ENCODE data around the gene PHF10.

The PHF10 gene

DNA sequence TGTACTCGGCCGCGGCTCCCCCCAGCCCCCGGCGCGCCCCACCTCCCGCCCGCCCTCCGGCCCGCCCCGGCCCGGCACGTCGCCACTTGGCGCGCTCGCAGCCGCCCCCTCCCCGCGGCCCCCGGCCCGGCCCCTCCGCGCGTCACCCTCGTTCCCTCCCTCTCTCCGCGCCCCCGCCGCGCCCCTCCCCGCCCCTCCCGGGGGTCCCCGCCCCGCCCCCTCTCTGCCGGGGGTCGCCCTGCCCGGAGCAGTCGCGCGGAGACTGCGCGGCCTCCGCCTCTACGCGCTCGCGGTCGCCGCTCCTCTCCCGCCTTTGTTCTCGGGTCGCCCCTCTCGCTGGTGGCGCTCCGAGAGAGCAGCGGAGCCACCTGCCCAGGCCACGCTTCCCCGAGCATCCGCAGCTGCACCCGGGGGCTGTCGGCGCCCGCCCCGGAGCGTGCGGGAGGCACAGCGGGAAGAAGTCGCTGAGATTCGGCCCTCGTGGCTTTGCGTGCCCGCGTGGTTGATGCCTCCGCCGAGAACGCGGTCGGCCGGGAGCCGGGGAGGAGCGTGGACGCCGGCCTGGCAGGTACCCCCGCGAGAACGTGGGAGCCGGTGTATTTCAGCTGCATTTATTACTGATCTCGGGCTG lies at the start of gene PHF10:
TSS of gene PHF10 (minus strand) at position 7 of the 631 bp plus-strand sequence. CDS start 569 bp downstream, outside the sequence.
- peak; percentile 56 for DNase-seq

DNA sequence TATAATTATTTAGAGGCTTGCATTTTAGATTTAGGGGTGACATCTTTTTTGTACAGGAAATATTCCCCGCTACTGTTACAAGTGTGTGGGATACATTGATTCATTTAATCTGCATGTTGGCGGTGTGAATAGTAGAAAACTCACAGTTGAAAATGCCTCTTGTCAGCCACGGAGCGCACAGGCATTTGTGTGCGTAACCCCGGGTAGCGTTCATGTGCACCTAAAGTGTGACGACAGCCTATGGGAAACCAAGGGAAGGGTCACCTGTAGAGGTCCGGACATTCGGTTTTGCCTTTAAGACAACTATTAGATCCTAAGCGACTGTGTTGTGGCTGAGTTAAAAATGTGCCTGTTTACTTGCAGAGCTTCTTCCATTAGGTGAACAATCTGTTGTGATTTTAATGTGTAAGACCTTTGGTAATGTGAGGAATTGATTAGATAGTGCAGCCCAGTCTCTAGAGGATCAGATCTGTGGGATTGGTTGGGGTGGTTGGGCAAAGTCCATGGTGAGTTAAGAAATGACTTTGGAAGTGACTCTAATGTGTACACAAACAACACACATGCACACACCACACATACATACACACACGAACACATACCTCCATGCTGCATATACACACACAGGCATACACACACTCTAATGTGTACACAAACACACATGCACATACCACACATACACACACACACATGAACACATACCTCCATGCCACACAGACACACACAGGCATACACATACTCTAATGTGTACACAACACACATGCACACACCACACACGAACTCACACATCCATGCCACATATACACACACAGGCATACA lies 42.8 kb upstream of the PHF10 start:
- no peak for DNase-seq

DNA sequence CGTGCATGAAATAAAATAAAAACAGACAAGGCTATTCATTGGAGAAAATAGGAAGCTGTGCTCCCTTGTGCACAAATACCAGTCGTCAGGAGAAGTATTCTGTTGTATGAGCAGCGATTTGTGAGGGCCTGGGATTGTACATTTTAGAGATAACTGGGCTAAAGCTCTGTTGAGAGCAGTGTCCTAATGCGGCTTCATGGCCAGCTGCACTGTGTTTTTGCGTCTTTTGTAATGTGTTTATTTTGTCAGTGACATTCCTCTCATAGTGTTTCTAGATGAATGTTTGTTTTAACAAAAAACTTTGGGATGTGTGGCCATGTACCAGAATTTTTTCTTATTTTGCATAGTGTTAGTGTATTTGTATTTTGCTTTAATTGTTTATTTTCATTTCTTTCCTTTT lies 41.9 kb upstream of the PHF10 start:
- DNase-seq = no peak

DNA sequence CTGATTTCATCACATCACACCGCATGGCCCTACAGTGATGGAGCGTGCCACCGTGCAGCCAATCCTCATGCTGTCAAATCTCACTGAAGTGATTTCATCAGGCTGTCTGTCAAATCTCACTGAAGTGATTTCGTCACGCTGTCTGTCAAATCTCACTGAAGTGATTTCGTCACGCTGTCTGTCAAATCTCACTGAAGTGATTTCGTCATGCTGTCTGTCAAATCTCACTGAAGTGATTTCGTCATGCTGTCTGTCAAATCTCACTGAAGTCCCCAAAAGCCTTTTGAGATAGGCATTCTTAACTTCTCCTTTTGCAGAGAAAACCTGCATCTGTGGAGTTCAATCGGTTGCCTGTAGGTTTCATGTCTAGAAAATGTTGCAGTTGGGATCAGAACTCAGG lies 41.5 kb upstream of the PHF10 start:
- peak; percentile 26 for DNase-seq

DNA sequence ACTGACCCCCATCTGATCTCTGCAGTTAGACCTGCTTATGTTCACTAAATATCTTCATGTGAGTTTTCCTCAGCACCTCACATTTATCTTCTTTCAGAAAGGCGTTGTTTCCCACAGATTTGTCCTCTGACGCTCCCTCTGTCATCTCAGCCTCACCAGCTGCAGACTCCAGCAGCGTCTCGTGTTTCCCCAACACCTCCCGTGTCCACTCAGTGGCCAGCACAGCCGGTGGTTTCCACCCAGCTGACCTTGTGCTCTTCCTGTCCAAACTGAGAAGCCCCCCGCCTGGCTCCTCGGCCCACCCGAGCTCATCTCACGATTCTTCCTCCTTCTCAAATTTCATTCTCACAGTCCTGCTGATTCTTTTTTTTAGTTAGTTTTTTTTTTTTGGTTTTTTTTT lies 39.6 kb upstream of the PHF10 start:
- no peak for DNase-seq

DNA sequence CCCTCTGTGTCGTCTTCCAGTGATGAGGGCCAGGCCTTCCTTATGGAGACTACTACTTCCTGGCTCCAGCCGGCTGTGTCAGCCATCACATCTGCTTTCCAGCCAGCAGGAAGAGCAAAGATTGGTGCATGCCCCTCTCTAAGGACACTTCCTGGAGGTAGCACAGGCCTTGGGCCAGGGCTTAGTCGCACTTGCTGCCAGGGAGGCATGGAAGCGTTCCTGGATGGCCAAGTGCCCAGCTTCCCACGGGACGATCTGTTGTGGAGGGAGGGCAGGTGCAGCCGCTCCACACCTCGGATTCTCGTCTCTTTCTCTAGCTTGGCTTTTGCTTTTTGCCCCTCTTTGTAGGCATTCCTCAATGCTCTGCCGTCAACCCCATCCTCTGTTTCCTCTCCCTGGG lies 39.0 kb upstream of the PHF10 start:
- DNase-seq = no peak

DNA sequence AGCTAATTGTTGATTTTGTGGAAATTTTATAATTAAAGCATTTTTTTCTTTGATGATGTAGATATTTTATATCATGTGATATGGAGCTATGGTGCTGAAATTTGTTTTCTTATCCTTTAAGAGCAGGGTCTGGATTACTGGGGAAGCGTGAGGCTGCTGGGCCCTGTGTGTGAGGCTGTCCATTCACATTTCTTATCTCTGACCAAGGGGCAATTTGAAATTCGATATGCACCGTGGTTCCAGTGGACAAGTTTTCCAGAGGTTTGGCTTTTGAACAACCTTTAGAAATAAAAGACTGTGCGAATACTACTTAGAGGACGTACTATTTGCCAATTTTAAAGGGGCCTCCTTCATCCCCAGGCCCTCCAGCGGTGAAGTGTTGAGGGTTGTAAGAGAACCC lies 30.9 kb upstream of the PHF10 start:
- DNase-seq = no peak

DNA sequence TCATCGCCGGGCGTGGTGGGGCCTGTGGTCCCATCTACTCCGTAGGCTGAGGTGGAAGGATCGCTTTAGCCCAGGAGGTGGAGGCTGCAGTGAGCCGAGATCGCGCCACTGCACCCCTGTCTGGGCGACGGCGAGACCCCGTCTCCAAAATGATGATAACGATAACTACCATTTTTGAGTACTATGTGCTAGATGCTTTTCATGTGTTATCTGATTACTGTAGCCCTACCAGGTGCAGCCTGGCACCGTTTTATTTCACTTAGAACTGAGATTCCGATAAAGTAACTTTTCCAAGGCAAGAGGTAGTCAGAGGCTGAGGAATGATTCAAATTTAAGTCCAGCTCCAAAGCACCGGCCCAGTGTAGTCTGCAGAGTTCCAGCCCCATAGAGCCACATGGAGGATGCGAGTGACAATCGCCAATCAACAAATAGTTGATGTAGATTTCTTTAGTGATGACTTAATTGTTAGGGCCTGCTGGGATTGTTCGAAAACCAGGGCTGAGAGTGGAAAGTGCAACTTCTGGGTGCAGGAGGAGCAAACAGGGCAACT lies 27.8 kb upstream of the PHF10 start:
- DNase-seq = no peak

DNA sequence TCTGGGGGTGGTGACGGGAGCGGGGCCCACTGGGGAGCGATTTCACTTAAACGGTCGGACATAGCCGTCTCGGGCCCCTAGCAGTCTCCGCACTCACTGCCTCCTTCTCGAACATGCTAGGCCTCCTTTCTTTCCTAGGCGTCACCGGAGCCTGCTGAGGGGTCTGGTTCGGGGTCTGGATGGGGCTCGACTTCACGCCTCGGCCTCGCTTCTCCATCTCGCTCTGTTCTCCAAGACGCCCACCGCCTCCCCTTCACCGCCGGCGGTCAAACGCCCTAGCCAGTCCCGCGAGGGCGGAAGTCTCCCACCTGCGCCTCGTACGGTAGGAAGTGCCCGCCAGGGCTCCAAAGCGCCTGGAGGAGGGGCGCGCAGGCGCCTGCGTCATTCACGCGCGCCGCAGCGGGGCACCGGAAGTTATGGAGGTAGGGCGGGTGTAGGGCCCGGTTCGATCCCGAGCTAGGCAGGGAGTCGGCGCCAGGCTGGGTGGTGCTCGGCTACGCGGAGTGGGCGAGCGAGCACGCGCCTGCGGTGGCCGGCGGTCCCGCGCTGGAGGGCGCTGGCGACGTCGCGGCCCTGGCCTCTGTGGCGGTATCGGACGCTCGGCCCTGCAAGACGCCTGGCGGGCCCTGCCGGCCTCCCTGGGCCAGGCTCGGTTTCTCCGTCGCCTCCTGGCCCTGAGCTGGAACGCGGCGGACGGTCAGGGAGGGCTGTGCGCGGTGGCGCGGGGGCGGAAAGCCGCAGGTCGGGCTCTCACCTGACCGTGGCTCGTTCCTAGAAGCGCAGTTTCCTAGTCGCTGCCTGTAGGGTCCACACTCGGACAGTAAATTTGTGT lies 27.2 kb upstream of the PHF10 start, which contains the start of the genes DYNLT2 and ERMARD:
TSS of gene DYNLT2 (minus strand) at position 331 of the 832 bp plus-strand sequence. CDS start at position 217, 114 bp downstream.
TSS of gene ERMARD (plus strand) at position 381 of the 832 bp plus-strand sequence. CDS start at position 417, 36 bp downstream.
- DNase-seq = peak; percentile 87

DNA sequence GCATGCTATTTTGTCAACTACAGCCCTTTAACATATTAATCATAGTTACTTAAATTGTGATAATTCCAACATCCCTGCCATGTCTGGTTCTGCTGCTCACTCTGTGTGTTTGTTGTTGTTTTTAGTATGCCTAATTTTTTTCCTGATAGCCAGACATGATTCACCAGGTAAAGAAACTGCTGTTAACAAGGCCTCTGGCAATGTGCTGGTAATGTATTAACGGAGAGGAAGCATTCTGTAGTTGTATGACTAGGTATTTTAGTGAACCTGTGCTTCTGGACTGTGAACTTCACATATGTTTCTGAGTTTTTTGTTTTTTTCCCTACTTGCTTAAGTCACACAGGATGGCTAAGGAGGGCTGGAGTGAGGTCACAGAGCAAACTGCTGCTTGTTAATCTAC lies 22.3 kb upstream of the PHF10 start:
- no peak for DNase-seq

DNA sequence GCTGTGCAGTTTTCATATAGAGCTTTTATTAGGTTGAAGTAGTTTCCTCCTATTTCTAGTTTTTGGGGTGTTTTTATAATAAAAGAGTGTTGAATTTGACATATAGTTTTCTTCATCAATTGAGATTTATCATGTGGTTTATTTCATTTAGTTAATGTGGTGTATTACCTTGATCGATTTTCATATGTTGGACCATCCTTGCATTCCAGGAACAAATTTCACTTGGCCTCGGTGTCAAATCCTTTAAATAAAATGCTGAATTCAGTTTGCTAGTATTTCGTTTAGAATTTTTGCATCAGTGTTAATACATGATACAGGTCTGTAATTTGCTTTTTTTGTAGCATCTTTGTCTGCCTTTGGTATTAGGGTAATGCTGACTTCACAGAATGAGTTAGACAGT lies 21.1 kb upstream of the PHF10 start:
- DNase-seq = no peak

DNA sequence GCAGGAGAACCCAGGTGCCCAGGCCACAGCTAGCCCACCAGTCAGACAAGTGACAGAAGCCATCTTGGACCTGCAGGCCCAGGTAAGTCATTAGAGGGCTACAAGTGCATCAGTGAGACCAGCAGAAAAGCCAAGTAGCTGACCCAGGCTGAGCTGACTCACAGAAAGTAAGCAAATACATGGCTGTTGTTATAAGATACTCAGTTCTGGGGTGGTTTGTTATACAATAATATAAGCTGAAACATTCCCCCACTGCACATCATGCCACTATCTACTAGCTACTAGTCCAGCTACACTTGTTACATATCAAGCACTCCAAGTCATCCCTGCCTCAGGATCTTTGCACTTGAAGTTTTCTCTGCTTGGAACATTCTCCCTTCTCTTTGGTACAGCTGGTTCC lies 17.0 kb upstream of the PHF10 start:
- no peak for DNase-seq

DNA sequence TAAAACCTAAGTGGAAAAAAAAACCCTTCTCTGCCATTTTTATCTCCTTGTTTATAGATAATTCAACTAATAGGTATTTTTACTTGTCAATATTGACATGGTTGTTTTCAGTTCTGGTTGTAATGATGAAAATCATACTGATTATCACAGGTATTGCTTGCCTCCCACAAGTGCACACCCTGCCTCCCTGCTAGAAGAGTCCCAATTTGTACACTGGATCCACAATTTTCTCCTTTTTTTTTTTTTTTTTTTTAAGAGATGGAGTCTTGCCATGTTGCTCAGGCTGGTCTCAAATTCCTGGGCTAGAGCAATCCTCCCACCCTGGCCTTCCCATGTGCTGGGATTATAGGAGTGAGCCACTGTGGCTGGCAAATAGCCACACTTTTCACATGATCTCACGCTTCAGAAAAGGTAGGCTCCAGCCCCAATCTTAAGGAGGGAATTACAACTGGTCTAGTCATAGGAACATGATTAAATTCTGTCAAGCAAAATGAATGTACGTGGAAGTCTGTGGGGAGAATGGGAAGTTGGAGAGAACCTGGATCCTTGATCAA lies 14.8 kb upstream of the PHF10 start:
- DNase-seq = no peak

DNA sequence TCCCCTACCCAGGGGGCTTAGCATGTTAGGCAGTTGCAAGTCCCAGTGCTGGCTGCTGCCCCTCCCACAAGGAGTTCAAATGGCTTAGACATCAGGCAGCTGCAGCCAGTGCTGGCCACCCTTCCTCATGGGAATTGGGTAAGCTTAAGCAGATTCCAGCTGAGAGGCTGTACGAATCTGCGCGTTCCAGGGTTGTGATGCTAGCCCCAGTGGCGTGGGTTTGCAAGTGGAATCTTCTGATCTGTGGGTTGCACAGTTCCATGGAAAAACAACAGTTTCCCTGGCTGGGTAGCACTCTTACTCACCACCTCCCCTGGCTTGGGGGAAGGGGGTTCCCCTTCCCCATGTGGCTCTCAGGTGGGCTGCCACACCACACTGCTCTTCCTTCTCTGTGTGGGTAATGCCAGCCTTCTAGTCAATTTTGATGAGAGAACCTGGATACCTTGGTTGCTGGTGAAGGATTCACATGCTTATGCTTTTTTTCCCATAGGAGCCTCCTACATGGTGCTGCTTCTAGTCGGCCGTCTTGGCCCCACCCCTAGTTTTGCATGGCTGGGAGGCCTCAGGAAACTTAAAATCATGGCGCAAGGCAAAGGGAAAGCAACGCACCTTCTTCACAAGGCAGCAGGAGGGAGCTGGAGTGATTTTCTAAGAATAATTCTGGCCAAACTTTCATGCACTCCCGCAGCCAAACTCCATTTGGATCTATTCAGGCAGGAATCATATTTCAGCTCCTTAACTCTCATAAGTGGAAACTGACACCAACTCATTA lies 14.1 kb upstream of the PHF10 start:
- DNase-seq = no peak

DNA sequence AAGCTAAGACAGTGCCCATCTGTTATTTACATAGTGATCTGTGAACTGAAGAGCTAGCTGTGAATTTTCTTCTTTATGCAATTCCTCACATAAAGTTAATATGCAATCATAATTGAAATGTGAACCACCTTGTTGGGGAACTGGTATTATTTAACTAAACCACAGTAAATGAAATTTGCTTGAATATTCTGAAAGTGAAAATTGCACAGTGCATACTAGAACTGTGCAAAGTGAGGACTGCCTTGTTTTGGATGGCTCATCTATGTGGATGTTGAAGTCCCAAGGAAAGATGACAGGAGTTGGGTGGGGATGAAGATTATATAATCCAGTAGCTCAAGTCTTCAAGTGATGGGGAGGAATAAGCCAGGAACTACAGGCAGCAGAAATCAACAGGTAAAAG lies 5.7 kb upstream of the PHF10 start:
- DNase-seq = no peak

DNA sequence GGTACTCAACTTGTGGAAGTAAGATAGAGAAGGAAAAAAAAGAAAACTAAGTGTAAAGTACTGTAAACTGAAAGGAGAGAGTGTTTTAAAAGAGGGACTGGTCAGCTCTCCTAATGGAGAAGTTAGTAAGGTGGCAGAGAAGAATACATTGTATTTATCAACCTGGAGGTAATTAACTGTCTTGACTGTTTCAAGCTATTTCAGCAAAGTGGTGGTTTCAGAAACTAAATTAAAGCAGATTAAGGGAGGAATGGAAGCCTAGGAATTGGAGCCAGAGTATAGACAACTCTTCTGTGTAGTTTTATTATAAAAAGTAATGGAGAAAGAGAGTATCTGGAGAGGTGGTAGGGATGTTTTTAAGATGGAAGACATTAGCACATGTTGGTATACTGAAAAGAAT lies 2.7 kb upstream of the PHF10 start:
- DNase-seq = no peak

DNA sequence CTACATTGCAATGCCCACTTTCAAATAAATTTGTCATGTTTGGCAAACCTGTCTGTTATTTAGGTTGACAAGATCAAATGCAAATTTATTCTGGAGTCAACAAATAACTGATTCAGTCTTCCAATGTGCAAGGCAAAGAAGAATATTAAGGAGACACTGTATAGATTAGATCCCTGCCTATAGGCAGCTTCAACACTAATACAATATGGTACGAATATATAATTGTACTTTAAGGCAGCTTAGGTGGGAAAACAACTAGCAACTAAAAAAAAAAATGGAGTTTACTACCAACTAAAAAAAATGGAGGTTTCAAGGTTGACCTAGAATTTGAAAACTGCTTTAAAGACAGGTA lies 1.7 kb upstream of the PHF10 start:
- no peak for DNase-seq

DNA sequence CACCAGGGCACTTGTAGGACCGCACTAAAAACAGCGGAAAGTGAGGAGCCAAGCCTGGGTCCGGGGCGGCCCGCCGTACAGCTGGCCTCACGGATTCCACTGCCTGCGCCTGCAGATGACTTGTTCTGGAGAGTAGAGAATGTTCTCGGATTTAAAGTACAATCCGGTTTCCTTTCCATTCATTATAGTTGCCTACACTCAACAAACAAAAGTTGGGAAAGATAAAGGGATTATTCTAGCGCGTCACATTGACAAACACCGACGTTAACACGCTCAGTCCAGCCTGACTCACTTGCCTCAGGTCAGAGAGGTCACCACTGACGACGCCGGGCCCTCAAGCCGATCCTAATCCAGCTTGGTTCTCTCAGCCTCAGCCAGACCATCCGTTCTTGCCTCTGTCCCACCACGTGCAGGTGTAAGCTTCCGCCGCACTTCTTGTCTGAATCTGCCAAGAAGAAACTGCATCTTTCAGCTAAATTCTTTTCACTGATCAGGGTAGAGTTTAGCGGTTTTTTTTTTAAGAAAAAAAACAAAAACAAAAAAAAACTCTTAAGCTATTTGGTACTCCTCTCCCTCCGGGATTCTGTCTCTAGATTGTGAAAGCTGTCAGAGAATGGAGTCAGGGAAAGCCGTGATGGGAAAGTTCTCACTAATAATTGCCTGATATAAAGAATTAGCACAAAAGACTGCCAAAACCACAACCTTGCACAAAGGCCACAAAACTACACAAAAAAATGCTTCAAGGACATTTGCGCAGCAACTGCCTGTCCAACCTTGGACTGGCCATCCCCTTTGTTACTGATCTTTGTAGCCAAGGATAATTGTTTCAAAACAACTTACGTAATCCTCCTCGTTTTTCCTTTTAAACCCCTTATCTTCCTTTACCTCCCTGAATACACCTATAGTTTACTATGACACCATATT lies 1.1 kb upstream of the PHF10 start:
- DNase-seq = no peak

DNA sequence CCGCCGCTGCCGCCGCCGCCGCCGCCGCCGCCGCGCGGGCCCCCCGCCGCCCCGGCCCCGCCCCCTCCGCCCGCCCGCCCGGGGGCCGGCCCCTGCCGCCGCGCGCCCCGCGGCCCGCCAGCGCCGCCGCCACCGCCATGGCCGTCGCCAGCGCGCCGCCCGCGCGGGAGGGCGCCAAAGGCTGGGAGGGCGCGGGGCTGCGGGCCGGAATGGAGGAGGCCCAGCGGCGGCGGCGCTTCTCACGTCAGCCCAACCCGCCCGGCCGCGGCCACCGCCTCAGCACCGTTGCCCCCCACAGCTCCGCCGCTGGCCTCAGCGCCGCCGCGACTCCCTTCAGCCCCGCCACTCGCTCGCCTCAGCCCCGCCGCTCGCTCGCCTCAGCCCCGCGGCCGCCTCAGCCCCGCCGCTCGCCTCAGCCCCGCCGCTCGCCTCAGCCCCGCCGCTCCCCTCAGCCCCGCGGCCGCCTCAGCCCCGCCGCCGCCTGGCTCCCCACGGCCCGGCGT lies 258 bp downstream of the PHF10 start:
- peak; percentile 55 for DNase-seq

DNA sequence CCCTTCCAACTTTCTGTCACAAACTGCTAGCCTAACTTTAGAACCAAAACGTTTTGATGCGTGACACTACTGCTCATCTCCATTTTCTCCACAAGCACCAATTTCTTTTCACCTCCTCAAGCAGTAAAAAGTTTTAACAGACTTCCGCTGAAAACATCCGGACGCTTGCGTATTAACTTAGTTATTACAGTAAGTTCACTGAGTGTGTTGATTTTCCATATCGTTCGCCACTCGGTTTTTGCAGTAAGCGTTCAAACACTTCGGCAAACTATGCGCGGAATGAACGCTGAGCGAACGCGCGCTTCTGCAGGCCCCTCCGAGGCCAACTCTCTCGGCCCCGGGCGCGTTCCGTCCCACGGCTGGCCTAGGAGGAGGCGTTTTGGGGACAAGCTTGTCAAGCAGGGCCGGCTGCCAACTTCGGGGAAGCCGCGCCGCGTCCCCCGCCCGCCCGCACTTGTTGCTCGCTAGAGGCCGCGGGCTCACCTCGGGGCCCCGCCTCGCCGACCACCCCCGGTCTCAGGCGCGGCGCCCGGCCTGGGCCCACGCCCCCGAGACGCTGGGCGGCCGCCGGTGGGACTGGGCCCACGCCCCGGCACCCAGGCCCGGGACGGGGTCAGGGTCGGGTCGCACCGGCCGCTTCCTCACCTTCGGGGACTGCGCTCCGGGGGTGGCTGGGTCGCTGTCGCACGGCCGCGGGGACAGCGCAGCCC lies 945 bp downstream of the PHF10 start:
- peak; percentile 61 for DNase-seq
